GM21360 (cell line): ENCODE measurements around the gene NGF.

Experiments used
- ATAC-seq: cut with Tn5 transposase; IDR thresholded peaks from one replicate; pipeline ENCODE4 v1.9.1; 2021; ENCODE audit warnings: mild to moderate bottlenecking, moderate library complexity; ENCODE audit not compliant: unreplicated experiment

The NGF gene

GRCh38 chr1:115337276-115337632, 795 bp downstream of the NGF start:
- no peak for ATAC-seq

GRCh38 chr1:115336741-115337140, 1.3 kb downstream of the NGF start:
- ATAC-seq = no peak

DNA sequence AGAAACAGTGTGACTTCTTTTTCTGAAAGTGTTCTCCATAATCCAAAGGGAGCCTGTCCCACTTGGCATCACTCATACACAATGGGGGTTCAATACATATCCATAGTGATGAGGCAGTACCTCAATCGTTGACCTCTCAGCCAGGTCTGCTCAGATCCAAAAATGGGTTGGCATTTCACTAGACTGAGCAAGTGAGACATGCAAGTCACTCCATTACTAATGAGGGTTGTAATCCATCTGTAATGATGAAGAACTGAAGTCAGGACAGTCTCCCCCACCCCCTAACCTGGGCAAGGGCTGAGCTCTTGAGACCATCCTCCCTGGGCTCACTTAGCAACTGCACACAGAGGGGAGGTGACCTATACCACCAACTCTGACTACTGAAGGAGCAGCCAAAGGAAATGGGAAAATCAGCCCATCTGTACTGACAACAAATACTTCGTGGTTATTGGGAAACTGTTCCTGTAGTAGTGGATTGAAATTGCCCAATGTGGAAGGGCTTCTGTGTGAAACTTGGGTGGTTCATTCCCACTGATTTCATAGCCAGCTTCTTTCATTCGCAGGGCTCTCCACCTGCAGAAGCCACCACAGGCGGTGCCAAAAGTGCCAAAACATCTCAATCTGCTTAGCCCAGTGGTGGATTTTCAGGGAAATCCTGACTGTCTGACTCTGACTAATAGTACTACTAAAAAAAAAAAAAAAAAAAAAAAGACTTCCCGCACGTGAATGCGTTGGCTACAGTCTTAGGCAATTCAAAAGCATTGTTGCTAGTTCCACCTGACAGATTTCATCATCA, 5.0 kb downstream of the NGF start:
- no peak for ATAC-seq

DNA sequence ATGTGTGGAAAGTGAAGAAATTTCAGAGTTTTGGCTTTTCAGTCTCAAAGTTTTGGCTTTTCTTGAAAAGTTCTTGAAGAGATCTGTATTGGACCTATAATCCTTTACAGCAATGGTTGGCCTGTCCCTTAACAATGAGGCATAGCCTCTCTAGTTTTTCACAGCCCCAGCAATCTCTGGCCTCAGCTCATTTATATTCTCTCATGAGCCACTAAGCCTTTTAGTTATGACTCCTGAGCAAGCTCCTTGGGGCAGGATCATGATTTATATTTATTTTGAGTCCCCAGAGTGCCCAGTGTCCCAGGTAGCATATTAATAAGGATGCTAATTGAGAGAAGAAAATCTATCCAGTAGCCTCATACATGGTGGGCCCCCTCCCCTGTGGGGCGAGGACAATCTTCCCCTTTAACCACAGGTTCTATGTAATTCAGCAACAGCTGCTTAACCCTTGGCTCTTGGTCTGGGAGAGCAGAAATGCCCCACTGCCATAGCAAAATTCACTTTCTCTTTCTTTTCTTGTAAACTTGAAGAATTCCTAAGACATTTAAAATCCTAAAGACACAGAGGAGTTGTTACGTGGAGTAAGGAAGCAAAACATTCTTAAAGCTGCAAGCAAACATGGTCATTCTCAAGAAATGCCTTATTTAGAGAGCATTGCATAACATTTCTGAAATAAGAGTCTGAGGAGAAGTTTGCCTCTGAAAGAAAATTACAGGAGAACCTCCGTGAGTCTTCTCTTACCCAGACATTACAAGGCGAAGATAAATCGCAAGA, 6.3 kb downstream of the NGF start:
- ATAC-seq = no peak

GRCh38 chr1:115330480-115331013, 7.5 kb downstream of the NGF start:
- ATAC-seq = no peak

DNA sequence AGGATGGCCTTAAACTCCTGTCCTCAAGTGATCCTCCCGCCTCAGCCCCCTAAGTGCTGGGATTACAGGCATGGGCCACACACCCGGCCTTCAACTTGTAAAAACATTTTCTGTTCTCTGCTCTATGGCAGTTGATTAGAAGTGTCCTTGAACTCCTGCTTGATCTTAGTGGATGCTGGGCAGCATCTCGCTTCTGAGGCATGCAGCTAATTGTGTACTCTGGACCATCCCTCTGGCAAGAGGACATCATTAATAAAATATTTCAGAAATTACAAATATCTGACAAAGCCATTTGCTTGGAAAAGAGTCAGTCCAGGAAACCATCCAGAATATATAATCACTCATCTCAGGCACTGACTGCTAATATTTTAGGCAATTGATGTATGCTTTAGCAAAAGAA, 8.1 kb downstream of the NGF start:
- no peak for ATAC-seq

- ATAC-seq = no peak
Measured at GRCh38 chr1:115327270-115327669, 10.8 kb downstream of the NGF start.

DNA sequence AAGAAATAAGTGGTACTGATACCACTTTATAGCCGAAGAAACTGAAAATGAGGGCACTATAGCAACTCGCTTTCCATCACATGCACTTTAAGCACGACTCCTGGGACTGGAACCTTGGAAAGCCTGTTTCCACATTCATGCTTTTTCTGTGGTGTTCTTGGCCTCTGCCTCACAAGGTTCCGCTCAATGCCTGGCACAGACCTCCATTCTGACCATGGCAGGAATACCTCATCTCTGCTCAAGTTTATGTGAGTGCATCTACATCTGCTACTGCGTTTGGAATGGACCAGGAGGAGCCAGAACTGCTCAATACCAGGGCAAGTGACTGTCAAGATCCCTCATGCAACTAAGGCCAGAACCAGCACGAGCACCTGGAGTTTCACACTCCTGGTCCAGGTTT, 11.6 kb downstream of the NGF start:
- ATAC-seq = no peak

DNA sequence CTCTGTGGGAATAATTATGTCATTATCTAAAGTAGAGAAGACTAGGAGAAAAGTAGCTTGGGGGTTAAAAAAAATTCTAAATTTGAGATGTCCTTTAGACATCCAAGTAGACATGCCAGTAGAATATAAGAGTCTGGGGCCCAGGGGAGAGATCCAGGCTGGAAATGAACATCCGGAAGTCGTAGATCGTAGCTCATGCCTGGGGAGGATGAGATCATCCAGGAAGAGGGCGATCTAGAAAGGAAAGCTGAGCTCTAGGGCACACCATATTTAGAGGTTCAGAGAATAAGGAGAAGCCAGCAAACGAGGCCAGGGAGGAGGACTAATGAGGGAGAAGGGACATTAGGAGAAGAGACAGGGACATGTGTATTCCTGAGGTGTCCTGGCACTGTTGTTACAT, 12.2 kb downstream of the NGF start:
- no peak for ATAC-seq

DNA sequence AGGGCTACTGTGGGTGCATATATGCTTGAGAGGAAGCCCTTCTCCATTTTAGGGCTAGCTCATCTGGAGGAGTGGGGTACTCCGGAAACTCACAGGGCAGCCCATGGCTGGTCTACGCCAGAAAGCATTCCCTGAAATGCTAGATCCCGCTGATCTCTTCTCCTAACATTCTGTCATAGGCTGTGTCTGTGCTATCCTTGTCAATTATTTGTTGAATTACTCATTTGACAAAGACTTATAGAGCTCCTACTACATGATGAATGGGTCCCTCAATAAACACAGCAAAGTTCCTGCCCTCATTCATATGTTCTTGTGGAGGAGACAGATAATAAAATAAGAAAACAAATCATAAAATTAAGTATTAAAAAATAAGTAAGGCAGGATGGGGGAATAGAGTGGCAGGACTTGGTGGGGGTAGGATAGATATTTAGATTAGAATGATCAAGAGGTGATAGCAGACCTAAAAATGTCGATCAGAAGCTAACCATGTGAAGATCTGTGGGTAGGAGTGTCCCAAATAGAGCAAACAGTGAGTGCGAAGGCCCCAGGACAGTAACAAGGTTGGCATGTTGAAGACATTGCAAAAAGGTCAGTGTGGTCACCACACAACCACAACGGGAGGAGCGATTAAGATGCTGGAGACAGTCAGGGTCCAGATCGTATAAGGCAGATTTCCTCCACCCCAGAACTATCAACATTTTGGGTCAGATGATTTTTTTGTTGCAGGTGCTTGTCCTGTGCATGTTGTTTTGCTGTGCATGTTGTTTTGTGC, 13.2 kb downstream of the NGF start:
- no peak for ATAC-seq

DNA sequence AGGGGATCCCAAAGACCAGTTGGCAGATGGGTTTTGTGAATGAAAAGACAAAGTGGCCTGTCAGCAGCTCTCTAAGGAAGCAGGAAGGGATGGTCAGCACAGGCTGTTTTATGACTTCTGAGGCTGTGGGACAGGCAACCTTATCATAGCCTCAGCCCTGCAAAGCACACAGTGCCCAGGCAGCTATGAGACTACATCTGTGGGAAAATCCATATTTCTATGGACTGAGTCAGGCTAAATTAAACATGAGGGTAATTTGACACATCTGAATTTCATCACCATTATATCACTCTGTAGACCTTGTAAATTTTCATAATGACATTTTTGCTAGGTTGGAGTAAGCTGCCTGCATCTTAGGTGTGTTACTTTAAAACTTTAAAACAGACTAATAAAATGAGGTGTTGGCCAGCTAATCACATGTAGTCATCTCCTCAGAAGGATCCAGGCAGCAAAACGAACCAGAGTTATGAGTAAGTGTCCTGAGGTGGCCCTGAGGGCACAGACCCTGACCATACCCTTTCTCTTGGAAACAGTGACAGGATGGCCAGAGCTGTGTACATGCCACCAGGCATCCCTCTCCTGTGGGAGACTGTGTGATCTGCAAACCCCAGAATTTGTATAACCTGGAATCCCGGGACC, 14.6 kb downstream of the NGF start:
- no peak for ATAC-seq

GRCh38 chr1:115322631-115323030, 15.4 kb downstream of the NGF start:
- ATAC-seq = no peak

GRCh38 chr1:115320377-115320776, 17.7 kb downstream of the NGF start:
- ATAC-seq = no peak

DNA sequence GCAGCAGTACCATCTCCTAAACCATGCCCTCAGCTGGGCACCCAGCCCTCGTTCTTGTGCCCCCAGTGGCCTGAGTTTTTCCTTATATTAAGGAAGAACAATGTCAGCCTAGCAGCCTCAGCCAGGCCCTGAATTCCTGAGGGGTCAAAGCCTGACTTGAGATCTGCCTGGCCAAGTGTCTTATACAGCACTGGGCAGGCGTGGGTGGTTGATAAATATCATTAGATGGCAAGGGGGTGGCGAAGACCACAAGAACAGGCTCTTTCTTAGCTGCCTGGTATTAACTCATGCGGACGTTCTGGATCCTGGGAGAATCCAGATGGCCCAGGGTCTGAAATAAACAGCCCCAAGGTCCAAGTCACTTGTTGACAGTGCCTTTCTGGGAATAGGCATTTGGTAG, 18.3 kb downstream of the NGF start:
- no peak for ATAC-seq

DNA sequence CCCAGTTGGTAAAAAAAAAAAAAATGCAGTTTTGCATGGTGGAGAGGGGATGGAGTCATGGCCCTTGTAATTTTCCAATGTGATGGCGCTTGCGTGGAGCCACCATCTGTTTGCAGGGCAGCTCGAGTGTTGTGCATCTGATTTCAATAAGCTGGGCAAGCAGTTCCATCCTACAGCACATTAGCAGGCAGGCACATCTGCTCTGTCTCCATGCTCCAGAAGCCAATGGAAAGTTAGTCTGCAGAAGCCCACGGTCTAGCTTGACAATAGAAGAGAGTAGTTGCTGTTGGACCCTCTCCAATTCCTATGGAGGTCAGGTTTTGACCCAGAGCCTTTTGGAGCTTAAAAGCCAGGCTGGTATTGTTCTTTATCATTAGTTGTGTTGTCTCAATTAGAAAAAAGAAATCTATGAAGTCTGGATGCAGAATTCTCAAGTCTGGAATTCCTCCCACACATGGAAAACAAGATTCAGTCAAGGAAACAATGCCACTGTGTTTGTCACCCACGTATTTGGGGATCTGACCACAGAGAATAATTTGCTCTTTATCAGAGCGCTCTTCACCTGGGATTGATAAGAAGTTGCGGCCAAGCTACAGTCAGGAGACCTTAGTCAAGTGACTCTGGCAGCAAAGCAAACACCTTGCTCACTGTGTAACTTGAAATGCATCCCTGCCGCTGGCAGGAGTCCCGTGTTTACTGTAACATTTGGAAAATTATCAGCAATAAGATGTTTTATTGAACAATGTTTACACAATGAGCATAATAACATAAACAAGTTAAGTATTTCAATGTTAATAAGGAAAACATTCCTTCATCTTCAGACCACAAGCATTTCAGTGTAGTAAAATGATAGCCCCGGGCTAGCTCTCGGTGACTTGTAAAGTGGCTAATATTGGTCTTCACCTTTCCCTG, 20.7 kb downstream of the NGF start:
- no peak for ATAC-seq

GRCh38 chr1:115314765-115315164, 23.3 kb downstream of the NGF start:
- ATAC-seq = no peak

DNA sequence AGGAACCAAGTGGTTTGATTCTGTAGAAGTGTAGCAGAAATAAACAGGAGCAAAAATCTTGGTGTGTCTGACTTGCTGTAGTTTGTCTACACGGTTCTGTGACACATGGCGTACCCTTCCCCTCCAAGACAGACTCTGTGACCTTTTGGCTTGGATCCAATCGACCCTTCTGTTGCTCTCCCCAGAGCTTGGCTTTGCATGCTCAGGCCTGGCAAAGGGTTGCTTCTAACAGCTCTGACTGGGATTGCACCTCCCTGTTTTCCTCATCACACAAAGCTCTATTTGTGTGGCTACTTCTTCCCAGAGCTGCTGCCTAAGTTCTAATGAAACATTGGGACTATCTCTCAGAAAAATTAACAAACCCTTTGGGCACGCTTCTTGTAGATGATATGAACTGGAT, 24.0 kb downstream of the NGF start:
- ATAC-seq = no peak

- no peak for ATAC-seq
Measured at GRCh38 chr1:115313182-115313581, 24.9 kb downstream of the NGF start.

DNA sequence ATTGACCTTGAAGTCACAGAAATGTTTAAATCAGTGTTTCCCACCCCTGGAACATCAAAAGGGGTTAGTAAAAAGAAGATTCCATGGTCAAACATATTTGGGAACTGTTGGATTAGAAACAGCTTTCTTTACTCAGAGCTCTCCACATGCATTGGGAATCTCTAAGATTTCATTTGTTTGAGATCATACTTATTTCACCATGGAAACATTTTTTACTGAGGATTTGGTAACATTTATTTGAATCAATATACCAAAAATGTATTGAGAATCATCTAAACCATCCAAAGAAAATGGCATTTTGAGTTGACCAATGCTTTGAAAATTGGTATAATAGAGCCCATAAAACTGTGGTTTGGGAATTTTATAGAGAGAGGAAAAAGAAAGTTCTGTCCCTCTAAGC, 25.3 kb downstream of the NGF start:
- no peak for ATAC-seq

DNA sequence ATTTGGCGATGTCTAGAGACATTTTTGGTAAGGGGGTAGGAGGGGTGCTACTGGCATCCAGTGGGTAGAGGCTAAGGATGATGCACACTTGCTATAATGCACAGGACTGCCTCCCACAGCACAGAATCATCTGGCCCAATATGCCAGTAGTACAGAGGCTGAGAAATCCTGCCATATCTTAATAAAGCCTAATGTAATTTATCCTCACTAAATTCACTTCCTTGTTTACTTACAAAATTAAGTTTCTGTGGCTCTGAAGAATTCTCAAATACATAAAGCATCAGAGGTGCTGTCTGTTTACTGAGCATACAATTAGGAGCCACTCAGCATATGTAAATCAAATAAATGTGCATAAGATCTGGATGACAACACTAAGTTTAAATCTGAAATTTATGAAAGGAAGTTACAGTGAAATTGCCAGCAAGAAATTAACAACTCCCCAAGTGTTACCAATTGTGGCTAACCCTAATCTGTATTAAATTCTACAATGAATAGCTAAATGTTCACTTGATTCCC, 26.5 kb downstream of the NGF start:
- no peak for ATAC-seq
